Esophagus muscularis mucosa (tissue), 4 donors: ENCODE data around the gene DCAF6. TPM values are rescaled to one million over a fixed set of nuclear protein-coding genes. Genes with fewer than 3 reads are reported as not detected.

ENCODE experiments used
- DNase-seq: peaks from one replicate; pipeline ENCODE4 v3.0.0-alpha.2; 2017; ENCODE audit errors: extremely low spot score
- H3K27ac ChIP-seq, 4 donors: fragments of 200-600 bp; sonication (generic); replicated peaks in 1 of 4; 1 replicate in 3 of 4; 2 replicates in 1 of 4; pipeline ENCODE4 v1.5.1; 2016 to 2019; ENCODE audit warnings: mild to moderate bottlenecking in 1 of 4
- H3K27me3 ChIP-seq, 4 donors: fragments of 200-600 bp; sonication (generic); one replicate each; pipeline versions ENCODE4 v1.5.1 to v1.6.0; 2016 to 2019
- H3K36me3 ChIP-seq, 4 donors: fragments of 200-600 bp; sonication (generic); one replicate each; pipeline ENCODE4 v1.5.1; 2016 to 2019
- H3K4me1 ChIP-seq, 4 donors: fragments of 200-600 bp; sonication (generic); one replicate each; pipeline ENCODE4 v1.5.1; 2016 to 2019
- H3K4me3 ChIP-seq, 4 donors: fragments of 200-600 bp; sonication (generic); 1 replicate in 2 of 4; 2 replicates in 2 of 4; pipeline ENCODE4 v1.5.1; 2016 to 2019; ENCODE audit warnings: mild to moderate bottlenecking in 4 of 4, moderate library complexity in 1 of 4
- H3K9me3 ChIP-seq, 4 donors: fragments of 200-600 bp; sonication (generic); 1 replicate in 3 of 4; 2 replicates in 1 of 4; pipeline ENCODE4 v1.5.1; 2016 to 2019
- EP300 ChIP-seq: sonication (generic); formaldehyde crosslinking; IDR thresholded peaks from one replicate; pipeline ENCODE4 v1.6.1; 2017; ENCODE audit warnings: antibody characterized with exemption
- POLR2A ChIP-seq: fragments of 450-650 bp; IDR thresholded peaks from one replicate; pipeline ENCODE4 v1.6.1; 2017; ENCODE audit warnings: antibody characterized with exemption, moderate library complexity, mild to moderate bottlenecking, low read depth
- POLR2AphosphoS5 ChIP-seq, 2 donors: sonication (generic); formaldehyde crosslinking; IDR thresholded peaks; one replicate each; pipeline ENCODE4 v1.6.1; 2017; ENCODE audit warnings: antibody characterized with exemption in 2 of 2
- WGBS: methylation state at CpG from one replicate; pipeline ENCODE4 v1.1.5; 2018; 5-methylcytosine and 5-hydroxymethylcytosine counted together
- intact Hi-C: fragments of 100-400 bp; cut with DNase I; formaldehyde crosslinking; loops from one replicate; pipeline ENCODE4 v1.15.1; 2023
- total RNA-seq, 4 donors: library from RNA; depleted of rRNA; stranded (reverse); fragments of >200 nt; gene quantifications; one replicate each; pipeline versions ENCODE4 v1.1.0 to v1.2.1, GENCODE V29; 2016
- TF ChIP-seq, protein P1 (sequence below), 3 experiments: fragments of 200-600 bp in 2 of 3; fragments of 450-650 bp in 1 of 3; sonication (generic) in 2 of 3; IDR thresholded peaks; one replicate each; pipeline ENCODE4 v1.5.1; 2017 to 2019; ENCODE audit warnings: antibody characterized with exemption in 3 of 3, mild to moderate bottlenecking in 2 of 3, moderate library complexity in 1 of 3

The DCAF6 gene
- total RNA-seq, 4 donors from 2014 or later = 80.4 to 110 (median 93.9) TPM

DNA sequence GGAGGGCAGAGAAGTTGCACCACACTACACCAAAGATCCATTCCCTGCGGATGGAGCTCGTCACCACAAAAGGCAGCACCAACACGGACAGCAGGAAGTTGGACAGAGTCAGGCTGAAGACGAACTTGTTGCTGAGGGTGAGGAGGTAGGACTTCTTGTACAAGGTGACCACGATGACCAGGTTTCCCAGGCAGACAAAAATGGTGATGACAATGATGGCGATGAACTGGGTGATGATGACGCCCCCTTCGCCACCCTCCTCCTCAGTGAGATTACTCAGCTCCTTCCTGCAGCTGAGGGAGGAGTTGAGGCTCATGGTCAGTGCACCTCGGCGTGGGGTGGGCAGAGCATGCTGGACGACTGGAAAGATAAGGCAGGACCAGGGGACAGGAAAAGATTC, 168.1 kb downstream of the DCAF6 start:
- Histone ChIP-seq H3K4me1 (peaks cover 0 to 13% (median 7%) of the 10 kb centered on the region in 4 donors), H3K4me3 (no peak overlapping the region), H3K9me3 (no peaks in the 10 kb centered on the region), H3K27ac (no peak overlapping the region), H3K27me3 (no peaks in the 10 kb centered on the region), H3K36me3 (peaks cover 4 to 31% (median 16%) of the 10 kb centered on the region in 4 donors)
- no peak for TF ChIP-seq EP300
- TF ChIP-seq, protein P1, sequence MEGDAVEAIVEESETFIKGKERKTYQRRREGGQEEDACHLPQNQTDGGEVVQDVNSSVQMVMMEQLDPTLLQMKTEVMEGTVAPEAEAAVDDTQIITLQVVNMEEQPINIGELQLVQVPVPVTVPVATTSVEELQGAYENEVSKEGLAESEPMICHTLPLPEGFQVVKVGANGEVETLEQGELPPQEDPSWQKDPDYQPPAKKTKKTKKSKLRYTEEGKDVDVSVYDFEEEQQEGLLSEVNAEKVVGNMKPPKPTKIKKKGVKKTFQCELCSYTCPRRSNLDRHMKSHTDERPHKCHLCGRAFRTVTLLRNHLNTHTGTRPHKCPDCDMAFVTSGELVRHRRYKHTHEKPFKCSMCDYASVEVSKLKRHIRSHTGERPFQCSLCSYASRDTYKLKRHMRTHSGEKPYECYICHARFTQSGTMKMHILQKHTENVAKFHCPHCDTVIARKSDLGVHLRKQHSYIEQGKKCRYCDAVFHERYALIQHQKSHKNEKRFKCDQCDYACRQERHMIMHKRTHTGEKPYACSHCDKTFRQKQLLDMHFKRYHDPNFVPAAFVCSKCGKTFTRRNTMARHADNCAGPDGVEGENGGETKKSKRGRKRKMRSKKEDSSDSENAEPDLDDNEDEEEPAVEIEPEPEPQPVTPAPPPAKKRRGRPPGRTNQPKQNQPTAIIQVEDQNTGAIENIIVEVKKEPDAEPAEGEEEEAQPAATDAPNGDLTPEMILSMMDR (IDR thresholded peaks at IDR 0.05) = no peak
- no peak for TF ChIP-seq POLR2A
- TF ChIP-seq POLR2AphosphoS5 (IDR thresholded peaks at IDR 0.05) = no peak
- no peak for DNase-seq
- WGBS = 88% methylated on average over 11 of the region's 11 CpGs
- intact Hi-C loops = no loop called here

DNA sequence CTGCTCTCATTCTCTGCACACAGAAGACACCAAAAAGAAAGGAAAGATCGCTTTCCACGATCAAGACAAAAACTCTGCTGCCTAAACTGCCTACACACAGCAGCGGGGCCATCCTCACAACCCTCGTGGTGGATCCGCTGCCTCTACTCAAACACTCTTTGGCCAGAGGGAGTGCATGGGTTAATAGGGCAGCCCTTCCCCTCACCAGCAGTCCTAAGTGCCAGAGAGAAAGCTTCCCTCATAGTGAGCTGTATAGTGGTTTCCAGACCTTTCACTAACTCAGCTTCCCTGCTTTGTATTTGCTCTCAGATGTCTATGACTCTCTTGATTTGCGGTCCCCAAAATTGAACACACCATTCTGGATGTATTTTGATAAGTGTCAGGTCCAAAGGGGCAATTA, 169.4 kb downstream of the DCAF6 start:
- intact Hi-C loops = no loop called here
- H3K36me3 ChIP-seq = peaks cover 4 to 34% (median 16%) of the 10 kb centered on the region in 4 donors
- H3K4me3 ChIP-seq = no peak overlapping the region

DNA sequence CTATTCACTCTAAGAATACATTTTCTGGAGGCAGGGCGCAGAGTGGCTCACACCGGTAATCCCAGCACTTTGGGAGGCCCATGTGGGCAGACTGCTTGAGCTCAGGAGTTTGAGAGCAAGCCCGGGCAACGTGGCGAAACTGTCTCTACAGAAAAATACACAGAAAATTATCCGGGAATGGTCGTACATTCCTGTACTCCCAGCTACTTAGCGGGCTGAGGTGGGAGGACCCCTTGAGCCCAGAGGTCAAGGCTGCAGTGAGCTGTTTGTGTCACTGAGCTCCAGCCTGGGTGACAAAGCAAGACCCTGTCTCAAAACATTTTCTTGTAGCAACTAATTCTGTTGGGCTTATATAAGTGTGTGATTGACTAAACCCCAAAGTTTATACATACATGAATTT, 169.8 kb downstream of the DCAF6 start:
- no peaks in the 10 kb centered on the region for H3K4me1 ChIP-seq
- H3K27ac ChIP-seq = no peak overlapping the region
- intact Hi-C loops = no loop called here
- 91% methylated on average over 7 of the region's 8 CpGs for WGBS
- DNase-seq = no peak
- TF ChIP-seq POLR2A (no peak), EP300 (no peak), POLR2AphosphoS5 (IDR thresholded peaks at IDR 0.05) (no peak)
- TF ChIP-seq, protein P1 (IDR thresholded peaks at IDR 0.05) = no peak
- H3K4me3 ChIP-seq = no peak overlapping the region
- H3K9me3 ChIP-seq = no peaks in the 10 kb centered on the region
- H3K27me3 ChIP-seq = no peaks in the 10 kb centered on the region
- H3K36me3 ChIP-seq = peaks cover 4 to 34% (median 16%) of the 10 kb centered on the region in 4 donors

More for the DNA sequence above, 169.4 kb downstream of the DCAF6 start:
- no peak for TF ChIP-seq EP300
- TF ChIP-seq, protein P1 (IDR thresholded peaks at IDR 0.05) = no peak
- TF ChIP-seq POLR2AphosphoS5 (IDR thresholded peaks at IDR 0.05) = no peak
- Histone ChIP-seq H3K4me1 (peaks cover 0 to under 1% (median 0%) of the 10 kb centered on the region in 4 donors), H3K27me3 (no peaks in the 10 kb centered on the region), H3K9me3 (no peaks in the 10 kb centered on the region), H3K27ac (no peak overlapping the region)
- 93% methylated on average over 6 of the region's 6 CpGs for WGBS
- DNase-seq = no peak

DNA sequence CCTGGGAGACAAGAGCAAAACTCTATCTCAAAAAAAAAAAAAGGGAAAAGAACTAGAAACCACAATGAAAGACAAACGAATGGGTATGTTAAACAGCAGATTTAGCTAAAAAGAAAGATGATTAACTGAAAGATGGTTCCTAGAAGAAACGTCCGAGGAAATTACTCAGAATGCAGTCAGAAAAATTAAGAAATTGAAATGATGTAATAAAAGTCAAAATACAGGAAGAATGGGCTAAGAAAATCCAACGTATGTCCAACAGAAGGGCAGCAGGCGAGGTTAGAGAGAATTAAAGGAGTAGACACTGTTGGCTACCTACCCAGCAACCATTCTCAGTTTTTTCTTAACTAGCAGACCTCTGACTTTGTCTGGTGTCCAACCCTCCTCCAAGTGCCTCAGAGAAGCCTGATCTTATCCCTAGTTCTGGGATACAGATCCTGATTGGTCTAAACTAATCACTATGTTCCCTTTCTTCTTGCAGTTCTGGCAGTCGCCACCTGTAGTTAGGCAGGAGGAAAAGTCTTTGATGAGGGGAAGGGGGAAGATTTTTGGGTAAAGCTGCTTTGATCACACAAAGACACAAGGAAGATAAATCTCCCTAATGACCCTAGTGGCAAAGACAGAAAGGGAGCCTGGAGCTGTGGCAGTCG, 174.5 kb downstream of the DCAF6 start:
- 80% methylated on average over 7 of the region's 7 CpGs for WGBS
- no peak for DNase-seq
- Histone ChIP-seq H3K9me3 (no peaks in the 10 kb centered on the region), H3K27ac (no peak overlapping the region), H3K4me3 (no peak overlapping the region), H3K4me1 (no peaks in the 10 kb centered on the region), H3K36me3 (peaks cover 0 to 15% (median 5%) of the 10 kb centered on the region in 4 donors), H3K27me3 (no peaks in the 10 kb centered on the region)
- intact Hi-C loops = no loop called here
- TF ChIP-seq POLR2A (no peak), POLR2AphosphoS5 (IDR thresholded peaks at IDR 0.05) (no peak), EP300 (no peak)
- TF ChIP-seq, protein P1 (IDR thresholded peaks at IDR 0.05) = no peak
